ENCODE results near the gene AMDHD2. TPM values are rescaled to one million over a fixed set of nuclear protein-coding genes. Genes with fewer than 3 reads are reported as not detected.
A peak's percentile ranks its signal among the peaks of the same experiment; 100 is the strongest.

Gene AMDHD2
- total RNA-seq, 6 experiments from 2014 or later, result 15.6 to 19.3 (median 18.6) TPM

DNA sequence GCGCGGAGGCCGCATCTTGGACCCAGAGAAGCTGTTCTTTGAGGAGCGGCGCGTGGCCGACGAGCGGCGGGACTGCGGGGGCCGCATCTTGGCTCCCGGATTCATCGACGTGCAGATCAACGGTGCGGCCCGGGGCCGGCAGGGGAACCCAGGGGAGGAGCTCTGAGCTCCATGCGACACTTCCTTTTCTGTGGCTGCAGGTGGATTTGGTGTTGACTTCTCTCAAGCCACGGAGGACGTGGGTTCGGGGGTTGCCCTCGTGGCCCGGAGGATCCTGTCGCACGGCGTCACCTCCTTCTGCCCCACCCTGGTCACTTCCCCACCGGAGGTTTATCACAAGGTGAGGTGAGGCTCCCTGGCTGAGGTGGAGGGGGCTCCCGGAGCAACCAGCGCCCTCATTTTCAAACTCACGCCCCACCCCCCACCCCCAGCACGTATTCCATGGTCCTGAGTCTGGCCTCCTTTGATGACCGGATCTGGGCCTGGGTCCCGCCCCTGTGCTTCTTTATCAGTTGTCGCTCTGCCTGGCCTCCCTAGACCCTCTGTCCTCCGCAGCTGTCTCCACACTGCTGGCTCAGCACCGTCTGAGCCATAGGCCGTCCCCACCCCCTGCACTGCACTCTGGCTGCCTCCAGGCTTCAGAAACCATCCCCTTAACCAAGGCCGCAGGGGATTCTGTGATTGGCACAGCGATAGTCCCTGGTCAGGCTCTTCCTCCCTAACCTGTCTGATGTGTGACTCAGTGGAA lies 787 bp downstream of the AMDHD2 start:
- H3K36me3 Mint-ChIP-seq (ENCODE audit: low read depth), result peaks cover 38% of the 10 kb centered on the region
- H3K27me3 Mint-ChIP-seq (ENCODE audit: insufficient read depth), result peaks cover 19% of the 10 kb centered on the region
- TF ChIP-seq, protein P1, sequence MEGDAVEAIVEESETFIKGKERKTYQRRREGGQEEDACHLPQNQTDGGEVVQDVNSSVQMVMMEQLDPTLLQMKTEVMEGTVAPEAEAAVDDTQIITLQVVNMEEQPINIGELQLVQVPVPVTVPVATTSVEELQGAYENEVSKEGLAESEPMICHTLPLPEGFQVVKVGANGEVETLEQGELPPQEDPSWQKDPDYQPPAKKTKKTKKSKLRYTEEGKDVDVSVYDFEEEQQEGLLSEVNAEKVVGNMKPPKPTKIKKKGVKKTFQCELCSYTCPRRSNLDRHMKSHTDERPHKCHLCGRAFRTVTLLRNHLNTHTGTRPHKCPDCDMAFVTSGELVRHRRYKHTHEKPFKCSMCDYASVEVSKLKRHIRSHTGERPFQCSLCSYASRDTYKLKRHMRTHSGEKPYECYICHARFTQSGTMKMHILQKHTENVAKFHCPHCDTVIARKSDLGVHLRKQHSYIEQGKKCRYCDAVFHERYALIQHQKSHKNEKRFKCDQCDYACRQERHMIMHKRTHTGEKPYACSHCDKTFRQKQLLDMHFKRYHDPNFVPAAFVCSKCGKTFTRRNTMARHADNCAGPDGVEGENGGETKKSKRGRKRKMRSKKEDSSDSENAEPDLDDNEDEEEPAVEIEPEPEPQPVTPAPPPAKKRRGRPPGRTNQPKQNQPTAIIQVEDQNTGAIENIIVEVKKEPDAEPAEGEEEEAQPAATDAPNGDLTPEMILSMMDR (IDR thresholded peaks at IDR 0.05), result no peak
- peak overlapping the region; percentile 74 for H3K27ac Mint-ChIP-seq
- H3K4me3 Mint-ChIP-seq, result peak overlapping the region; percentile 86
- H3K4me1 Mint-ChIP-seq (ENCODE audit: low read depth), result peaks cover 43% of the 10 kb centered on the region
- no peak for DNase-seq
- H3K9me3 Mint-ChIP-seq, result no peaks in the 10 kb centered on the region

GRCh38 chr16:2523801-2524231 lies 3.6 kb downstream of the AMDHD2 start:
- H3K4me3 Mint-ChIP-seq, result no peak overlapping the region
- no peak for DNase-seq

GRCh38 chr16:2524339-2524938 lies 4.3 kb downstream of the AMDHD2 start:
- Mint-ChIP-seq H3K4me3 (no peak overlapping the region), H3K9me3 (no peaks in the 10 kb centered on the region), H3K27me3 (ENCODE audit: insufficient read depth) (peaks cover 16% of the 10 kb centered on the region), H3K36me3 (ENCODE audit: low read depth) (peaks cover 27% of the 10 kb centered on the region), H3K4me1 (ENCODE audit: low read depth) (peaks cover 14% of the 10 kb centered on the region), H3K27ac (no peak overlapping the region)
- DNase-seq, result no peak
- TF ChIP-seq, protein P1 (IDR thresholded peaks at IDR 0.05), result no peak

More at GRCh38 chr16:2523801-2524231, 3.6 kb downstream of the AMDHD2 start:
- no peaks in the 10 kb centered on the region for H3K9me3 Mint-ChIP-seq
- H3K4me1 Mint-ChIP-seq (ENCODE audit: low read depth), result peaks cover 20% of the 10 kb centered on the region
- TF ChIP-seq, protein P1 (IDR thresholded peaks at IDR 0.05), result no peak
- H3K36me3 Mint-ChIP-seq (ENCODE audit: low read depth), result peaks cover 27% of the 10 kb centered on the region
- H3K27me3 Mint-ChIP-seq (ENCODE audit: insufficient read depth), result peaks cover 16% of the 10 kb centered on the region
- no peak overlapping the region for H3K27ac Mint-ChIP-seq

DNA sequence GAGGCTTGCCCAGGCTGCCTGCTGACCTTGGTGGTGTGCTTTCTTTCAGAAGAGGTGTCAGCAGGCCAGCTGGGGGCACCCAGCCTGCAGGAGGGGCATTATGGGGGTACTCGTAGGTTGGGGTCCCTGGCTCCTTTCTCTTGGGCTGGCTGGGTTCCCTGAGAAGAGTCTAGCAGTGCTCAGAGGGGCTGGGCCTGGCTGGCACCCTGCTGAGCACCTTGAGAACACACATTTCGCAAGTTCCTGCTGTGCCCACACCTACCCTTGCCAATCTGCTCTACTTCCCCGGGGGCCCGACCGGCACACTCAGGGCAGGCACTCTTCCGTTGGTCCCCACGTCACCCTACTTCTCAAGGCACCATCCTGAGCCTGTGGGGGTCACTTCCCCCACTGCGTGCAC lies 6.0 kb downstream of the AMDHD2 start:
- H3K4me3 Mint-ChIP-seq, result no peak overlapping the region
- peaks cover 17% of the 10 kb centered on the region for H3K36me3 Mint-ChIP-seq (ENCODE audit: low read depth)
- no peak for DNase-seq
- H3K27ac Mint-ChIP-seq, result no peak overlapping the region
- TF ChIP-seq, protein P1 (IDR thresholded peaks at IDR 0.05), result no peak
- H3K27me3 Mint-ChIP-seq (ENCODE audit: insufficient read depth), result peaks cover 7% of the 10 kb centered on the region
- H3K9me3 Mint-ChIP-seq, result no peaks in the 10 kb centered on the region
- peaks cover 14% of the 10 kb centered on the region for H3K4me1 Mint-ChIP-seq (ENCODE audit: low read depth)

DNA sequence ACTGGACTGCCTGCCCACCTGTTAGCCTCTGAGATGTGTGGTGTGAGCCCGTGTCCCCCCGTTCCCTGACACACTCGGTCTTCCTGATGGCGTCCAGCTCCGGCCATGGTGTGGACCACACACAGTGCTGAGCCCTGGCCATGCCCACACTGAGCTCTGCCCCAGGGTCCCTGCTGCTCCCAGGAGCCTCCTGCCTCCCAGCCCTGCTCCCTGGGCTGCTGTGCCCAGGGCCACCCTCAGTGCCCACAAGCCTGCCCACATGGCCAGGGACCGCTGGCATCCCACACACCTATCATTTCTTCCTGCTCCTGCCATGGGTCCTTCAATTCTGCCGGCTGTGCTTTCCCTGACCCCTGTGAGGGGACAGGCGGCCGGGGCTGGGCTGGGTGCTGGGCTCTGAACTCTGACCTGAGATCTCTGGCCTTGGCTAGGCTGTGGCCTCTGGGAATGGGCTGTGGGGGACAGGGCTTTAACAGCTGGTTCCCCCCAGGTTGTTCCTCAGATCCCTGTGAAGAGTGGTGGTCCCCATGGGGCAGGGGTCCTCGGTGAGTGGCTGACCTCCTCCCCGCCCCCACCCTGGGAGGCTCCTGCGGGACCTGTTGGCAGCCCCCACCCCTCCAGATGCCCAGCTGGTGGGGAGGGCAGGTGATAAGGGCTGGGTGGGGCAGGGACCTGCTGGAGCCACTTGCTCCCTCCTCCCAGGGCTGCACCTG lies 7.1 kb downstream of the AMDHD2 start:
- H3K9me3 Mint-ChIP-seq, result no peaks in the 10 kb centered on the region
- H3K36me3 Mint-ChIP-seq (ENCODE audit: low read depth), result peaks cover 16% of the 10 kb centered on the region
- no peak for DNase-seq
- no peak overlapping the region for H3K4me3 Mint-ChIP-seq
- no peaks in the 10 kb centered on the region; the same call in 1 of the 2 replicates for H3K27me3 Mint-ChIP-seq (ENCODE audit: insufficient read depth)
- peaks cover 15% of the 10 kb centered on the region for H3K4me1 Mint-ChIP-seq (ENCODE audit: low read depth)
- TF ChIP-seq, protein P1 (IDR thresholded peaks at IDR 0.05), result no peak
- no peak overlapping the region for H3K27ac Mint-ChIP-seq
